Mononuclear cell (primary cell): Measurements from ENCODE around the gene ZNF526. TPM values are rescaled to one million over a fixed set of nuclear protein-coding genes. Genes with fewer than 3 reads are reported as not detected.

Source experiments
- H3K27me3 ChIP-seq: 2 replicates; pipeline ENCODE4 v1.6.0; 2011; ENCODE audit warnings: low read length, control low read depth; ENCODE audit not compliant: insufficient read depth
- H3K4me1 ChIP-seq: 2 replicates; pipeline ENCODE4 v1.5.1; 2011; ENCODE audit warnings: mild to moderate bottlenecking, low read length, control low read depth; ENCODE audit not compliant: insufficient read depth
- H3K4me3 ChIP-seq: 2 replicates; pipeline ENCODE4 v1.5.1; 2011; ENCODE audit warnings: mild to moderate bottlenecking, low read length, moderate library complexity
- H3K9me3 ChIP-seq: 2 replicates; pipeline ENCODE4 v1.5.1; 2011; ENCODE audit warnings: low read depth, mild to moderate bottlenecking, control low read depth, low read length
- total RNA-seq: library from RNA; depleted of rRNA; stranded (reverse); fragments of >200 nt; gene quantifications from one replicate; pipeline ENCODE4 v1.2.3, GENCODE V29; 2012

ZNF526 gene
- total RNA-seq = 5.2 TPM

DNA sequence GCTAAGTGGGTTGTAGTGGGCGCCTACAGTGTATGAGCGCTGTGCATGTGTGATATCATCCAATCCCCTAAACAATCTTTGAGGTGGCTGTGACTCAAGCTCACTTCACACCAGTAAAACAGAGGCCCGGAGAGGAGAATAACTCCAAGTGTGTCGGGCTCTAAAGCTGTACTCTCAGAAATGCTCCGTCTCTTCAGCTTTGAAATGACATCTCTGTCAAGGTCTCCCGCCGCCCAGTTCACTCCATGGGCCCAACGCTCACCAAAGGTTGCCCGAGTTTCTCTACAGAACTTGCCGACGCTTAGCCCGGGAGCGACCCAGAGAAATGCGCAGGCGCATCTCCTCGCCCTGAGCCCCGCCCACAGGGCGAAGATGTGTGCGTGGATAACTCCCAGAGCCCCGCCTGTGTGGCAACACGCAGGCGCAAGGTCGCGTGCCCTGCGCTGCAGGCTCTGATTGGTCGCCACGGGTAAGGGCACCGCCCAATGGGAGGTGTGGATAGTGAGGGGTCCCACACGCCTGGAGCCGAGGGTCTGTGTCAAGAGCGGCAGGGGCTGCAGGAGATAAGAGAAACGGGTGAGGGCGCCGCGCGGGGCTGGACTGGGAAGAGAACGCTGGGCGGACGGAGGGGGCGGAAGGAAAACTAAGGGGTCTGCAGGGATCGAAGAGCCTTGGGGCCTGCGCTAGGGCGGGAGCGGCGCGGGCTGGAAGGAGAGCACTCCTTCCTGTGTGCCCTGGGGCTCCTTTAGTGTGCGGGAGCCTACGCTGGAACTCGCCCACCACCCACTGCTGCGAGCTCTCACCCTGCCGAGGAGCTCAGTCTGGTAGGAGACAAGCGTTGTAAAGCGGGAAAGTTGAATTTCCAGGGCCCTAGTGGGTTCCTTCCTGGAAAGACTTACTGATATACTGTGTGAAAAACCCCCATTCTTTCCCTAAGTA is at the start of gene ZNF526:
Gene ZNF526 (plus strand): TSS at position 501 of the 939 bp plus-strand sequence. CDS start 4,092 bp downstream, outside the sequence.
- Histone ChIP-seq H3K4me3 (peak within 1 kb of the TSS; percentile 86), H3K9me3 (no peaks in the 10 kb centered on the region), H3K4me1 (peaks cover 55% of the 10 kb centered on the region), H3K27me3 (no peaks in the 10 kb centered on the region)

- peaks cover 11% of the 10 kb centered on the region for H3K27me3 ChIP-seq
- no peak overlapping the region for H3K4me3 ChIP-seq
- H3K4me1 ChIP-seq = peaks cover 7% of the 10 kb centered on the region
- H3K9me3 ChIP-seq = no peaks in the 10 kb centered on the region
Observed at GRCh38 chr19:42170715-42171114, 49.4 kb upstream of the ZNF526 start.

DNA sequence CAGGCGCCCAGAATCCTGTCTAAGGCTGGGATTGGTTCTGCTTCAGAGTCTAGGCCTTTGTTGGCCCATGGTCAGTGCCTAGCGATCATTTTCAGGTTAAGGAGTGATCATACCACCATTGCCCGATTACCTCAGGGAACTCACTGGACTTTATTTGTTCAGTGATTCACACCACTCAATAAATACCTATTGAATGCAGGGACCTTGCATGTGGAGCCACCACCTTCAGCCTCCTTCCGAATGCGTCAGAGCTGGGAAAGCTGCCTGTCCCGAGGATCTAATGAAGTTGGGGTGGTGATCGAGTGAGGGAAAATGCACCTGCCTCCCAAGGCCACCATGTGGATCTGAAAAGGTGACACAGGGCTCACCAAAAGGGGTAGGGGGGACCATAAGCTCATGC is 47.9 kb upstream of the ZNF526 start:
- peaks cover 15% of the 10 kb centered on the region for H3K4me1 ChIP-seq
- no peak overlapping the region for H3K4me3 ChIP-seq
- H3K9me3 ChIP-seq = no peaks in the 10 kb centered on the region
- peaks cover 17% of the 10 kb centered on the region for H3K27me3 ChIP-seq

DNA sequence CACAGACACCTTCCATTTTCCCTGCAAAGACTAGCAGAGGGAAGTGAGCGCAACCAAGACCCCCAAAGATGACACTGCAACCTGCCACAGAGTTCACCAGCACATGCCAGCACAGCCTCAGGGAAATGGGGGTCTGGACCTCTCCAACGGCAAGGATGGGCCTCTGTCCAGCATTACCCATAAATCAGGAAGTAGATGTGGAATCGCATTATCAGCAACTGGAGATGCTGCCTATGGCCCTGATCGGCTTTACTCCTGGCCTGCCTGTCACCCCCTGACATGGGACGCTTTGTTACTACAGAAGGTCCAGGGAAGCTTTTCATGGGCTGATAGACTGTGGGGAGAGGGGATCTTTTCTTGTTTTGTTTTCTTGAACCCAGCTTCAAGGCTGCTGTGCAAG is 46.4 kb upstream of the ZNF526 start:
- no peak overlapping the region for H3K4me3 ChIP-seq
- no peaks in the 10 kb centered on the region for H3K9me3 ChIP-seq
- peaks cover 32% of the 10 kb centered on the region for H3K27me3 ChIP-seq
- peaks cover 25% of the 10 kb centered on the region for H3K4me1 ChIP-seq

DNA sequence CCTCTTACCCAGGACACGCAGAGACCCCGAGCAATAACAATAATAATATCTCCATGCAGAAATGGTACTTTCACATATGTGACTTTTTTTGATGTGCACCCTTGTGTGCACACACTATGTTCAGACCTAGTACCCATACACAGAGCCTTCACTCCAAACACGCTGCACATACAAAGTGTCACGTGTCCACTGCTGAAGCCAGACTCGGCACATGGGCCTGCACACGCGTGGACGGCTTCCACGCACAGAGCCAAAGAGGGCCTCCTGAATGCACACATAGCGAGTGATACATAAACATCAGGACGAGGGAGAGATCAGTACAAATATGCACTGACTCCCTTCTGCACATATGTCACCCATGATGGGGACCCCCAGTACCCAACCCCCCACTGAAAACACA is 45.9 kb upstream of the ZNF526 start:
- peaks cover 25% of the 10 kb centered on the region for H3K4me1 ChIP-seq
- no peak overlapping the region for H3K4me3 ChIP-seq
- H3K27me3 ChIP-seq = peaks cover 36% of the 10 kb centered on the region
- no peaks in the 10 kb centered on the region for H3K9me3 ChIP-seq

DNA sequence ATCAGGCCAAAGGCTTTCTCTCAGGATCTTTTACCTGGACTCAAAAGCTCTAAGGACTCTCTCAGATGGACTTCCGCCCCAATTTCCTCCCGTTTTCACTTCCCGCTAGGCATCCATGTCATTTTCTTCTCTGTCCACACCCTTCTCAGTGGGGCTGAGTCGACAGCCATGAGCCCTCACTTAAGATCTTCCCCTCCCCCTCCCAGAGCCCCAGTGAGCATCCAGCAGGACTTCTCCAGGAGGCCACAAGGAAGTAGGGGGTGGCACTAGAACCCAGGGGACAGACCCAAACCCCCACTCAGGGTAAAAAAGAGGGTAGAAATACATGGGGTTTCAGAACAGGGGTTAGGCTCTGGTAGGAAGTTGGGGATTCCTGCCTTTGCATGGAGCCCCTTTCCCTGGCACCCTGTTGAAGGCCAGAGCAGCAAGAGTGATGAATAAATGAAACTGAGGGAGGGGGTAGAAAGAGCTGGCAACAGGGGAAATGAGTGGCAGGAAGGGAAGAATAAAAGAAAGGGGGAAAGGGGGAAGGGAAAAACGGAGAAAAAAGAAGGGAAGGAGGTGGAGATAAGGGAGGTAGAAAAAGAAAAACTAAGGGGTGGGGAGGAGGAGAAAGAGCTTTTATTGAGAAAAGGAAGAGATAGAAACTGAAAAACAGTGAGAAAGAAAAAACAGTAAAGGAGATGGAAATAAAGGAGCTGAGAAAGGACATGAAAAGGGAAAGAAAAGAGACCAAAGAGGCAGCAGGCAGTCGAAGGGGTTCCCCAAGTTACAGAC is 45.0 kb upstream of the ZNF526 start:
- Histone ChIP-seq H3K27me3 (peaks cover 46% of the 10 kb centered on the region), H3K4me3 (no peak overlapping the region), H3K4me1 (peaks cover 25% of the 10 kb centered on the region), H3K9me3 (no peaks in the 10 kb centered on the region)

DNA sequence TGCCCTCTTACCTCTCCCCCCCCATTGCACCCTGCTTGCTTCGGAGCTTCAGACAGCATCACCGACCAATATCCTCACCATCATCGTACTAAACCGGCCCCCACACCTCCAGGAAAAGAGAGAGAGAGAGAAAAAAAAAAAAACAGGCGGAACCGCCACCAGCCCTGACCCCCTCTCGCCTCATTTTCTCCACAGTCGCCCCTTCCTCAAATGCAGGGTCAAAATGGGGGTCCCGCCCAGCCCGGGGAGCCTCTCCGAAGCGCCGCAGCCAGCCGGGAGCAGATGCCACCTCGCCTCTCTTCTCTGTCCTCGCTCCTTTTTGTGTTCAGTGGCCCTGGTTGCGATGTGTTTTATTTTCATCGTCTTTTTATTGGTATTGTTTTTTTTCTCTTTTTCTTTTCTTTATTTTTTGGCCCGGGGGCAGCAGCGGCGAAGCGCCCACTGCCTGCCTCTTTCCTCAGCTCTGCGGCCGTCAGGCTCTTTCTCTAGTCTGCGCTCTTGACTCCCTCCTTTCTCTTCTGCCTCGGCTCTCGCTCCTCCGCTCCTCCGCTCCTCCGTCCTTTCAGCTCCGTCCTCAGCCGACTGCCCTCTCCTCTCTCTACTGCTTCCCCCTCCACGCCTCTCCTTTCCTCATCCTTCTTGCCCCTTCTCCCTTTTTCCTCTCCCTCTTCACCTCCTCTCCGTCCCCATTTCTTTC is 44.0 kb upstream of the ZNF526 start:
- Histone ChIP-seq H3K4me1 (peaks cover 25% of the 10 kb centered on the region), H3K9me3 (no peaks in the 10 kb centered on the region), H3K27me3 (peaks cover 54% of the 10 kb centered on the region), H3K4me3 (peak overlapping the region; percentile 28)

- peaks cover 54% of the 10 kb centered on the region for H3K27me3 ChIP-seq
- peak overlapping the region; percentile 28 for H3K4me3 ChIP-seq
Observed at GRCh38 chr19:42176649-42176989, 43.5 kb upstream of the ZNF526 start.

GRCh38 chr19:42176990-42177685 is 43.0 kb upstream of the ZNF526 start:
- peaks cover 54% of the 10 kb centered on the region for H3K27me3 ChIP-seq
- no peaks in the 10 kb centered on the region for H3K9me3 ChIP-seq
- H3K4me3 ChIP-seq = peak overlapping the region; percentile 28
- H3K4me1 ChIP-seq = peaks cover 30% of the 10 kb centered on the region

More at GRCh38 chr19:42176649-42176989, 43.5 kb upstream of the ZNF526 start:
- H3K9me3 ChIP-seq = no peaks in the 10 kb centered on the region
- H3K4me1 ChIP-seq = peaks cover 25% of the 10 kb centered on the region

- H3K4me1 ChIP-seq = peaks cover 35% of the 10 kb centered on the region
- no peaks in the 10 kb centered on the region for H3K9me3 ChIP-seq
- peaks cover 54% of the 10 kb centered on the region for H3K27me3 ChIP-seq
- H3K4me3 ChIP-seq = no peak overlapping the region
Observed at GRCh38 chr19:42177686-42178019, 42.5 kb upstream of the ZNF526 start.

DNA sequence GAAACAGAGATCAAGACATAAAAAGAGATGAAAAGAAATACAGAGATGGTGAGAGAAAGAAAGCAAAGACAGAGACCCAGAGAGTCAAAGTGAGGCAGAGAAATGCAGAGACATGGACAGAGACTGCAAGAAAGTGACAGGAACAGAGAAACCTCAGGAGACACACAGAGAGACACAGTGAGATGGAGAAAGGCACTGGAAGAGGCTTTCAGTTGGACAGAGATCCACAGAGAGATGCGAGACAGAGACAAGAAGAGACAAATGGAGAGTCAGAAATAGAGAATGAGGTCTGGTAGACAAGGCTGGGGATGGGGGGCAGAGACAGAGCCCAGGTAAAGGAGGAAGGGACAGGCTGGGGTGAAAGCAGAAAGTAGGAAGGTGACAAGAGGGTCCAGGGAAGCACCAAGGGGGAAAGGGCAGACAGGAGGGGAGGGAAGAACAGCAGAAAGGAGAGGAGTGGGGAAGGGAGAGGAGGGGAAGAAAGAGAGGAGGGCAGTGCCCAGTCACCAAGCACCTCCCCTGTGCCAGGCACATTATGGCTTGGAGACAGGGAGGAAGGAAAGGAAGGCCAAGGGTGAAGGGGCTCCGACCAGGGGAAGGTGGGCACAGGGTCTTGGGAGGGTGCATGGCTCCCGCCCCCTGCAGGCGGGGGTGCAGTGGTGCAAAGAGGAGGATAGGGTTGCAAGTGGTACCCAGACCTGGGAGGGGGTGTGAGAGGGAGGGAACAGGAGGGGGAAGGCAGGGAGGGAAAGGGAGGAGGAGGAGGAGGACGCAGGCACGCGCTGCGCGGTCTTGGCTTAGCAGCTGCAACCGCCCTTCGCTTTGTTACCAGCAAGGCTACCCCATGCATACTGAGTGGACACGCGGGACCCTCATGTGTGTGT is 41.1 kb upstream of the ZNF526 start:
- Histone ChIP-seq H3K4me3 (no peak overlapping the region), H3K9me3 (no peaks in the 10 kb centered on the region), H3K27me3 (peaks cover 54% of the 10 kb centered on the region), H3K4me1 (peaks cover 49% of the 10 kb centered on the region)

DNA sequence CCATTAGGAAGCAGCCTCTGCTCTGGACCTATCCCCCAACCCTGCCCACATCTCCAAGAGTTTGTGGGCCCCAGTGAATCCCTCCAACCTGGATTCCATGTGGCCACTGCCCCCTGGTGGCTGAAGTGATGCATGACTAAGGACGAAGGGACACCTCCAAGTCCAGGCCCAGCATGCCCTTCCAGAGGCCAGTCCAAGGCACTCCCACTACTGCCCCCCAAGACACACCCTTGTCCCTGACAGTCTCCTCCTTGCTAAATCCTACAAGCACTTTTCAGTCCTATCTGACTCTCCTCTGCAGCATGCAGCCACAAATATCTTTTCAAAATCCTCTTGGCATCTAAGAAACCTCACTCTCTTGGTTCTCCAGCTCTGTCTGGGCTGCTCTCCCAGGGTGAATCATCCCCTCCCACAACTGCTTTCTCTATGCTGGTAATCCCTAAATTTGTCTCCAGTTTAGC is 35.7 kb upstream of the ZNF526 start:
- Histone ChIP-seq H3K4me3 (no peak overlapping the region), H3K4me1 (peaks cover 54% of the 10 kb centered on the region), H3K27me3 (peaks cover 15% of the 10 kb centered on the region), H3K9me3 (no peaks in the 10 kb centered on the region)

- Histone ChIP-seq H3K27me3 (peaks cover 6% of the 10 kb centered on the region), H3K4me1 (peaks cover 54% of the 10 kb centered on the region), H3K4me3 (no peak overlapping the region), H3K9me3 (no peaks in the 10 kb centered on the region)
Observed at GRCh38 chr19:42185277-42185676, 34.8 kb upstream of the ZNF526 start.

- H3K4me3 ChIP-seq = no peak overlapping the region
- no peaks in the 10 kb centered on the region for H3K9me3 ChIP-seq
- H3K27me3 ChIP-seq = no peaks in the 10 kb centered on the region
- peaks cover 48% of the 10 kb centered on the region for H3K4me1 ChIP-seq
Observed at GRCh38 chr19:42188665-42189064, 31.4 kb upstream of the ZNF526 start.
